HG02973 (cell line): ENCODE results near the gene TOP3A.

ENCODE experiments used
- ATAC-seq: cut with Tn5 transposase; IDR thresholded peaks from one replicate; pipeline ENCODE4 v1.9.1; 2021; ENCODE audit warnings: moderate library complexity; ENCODE audit not compliant: unreplicated experiment

TOP3A gene

DNA sequence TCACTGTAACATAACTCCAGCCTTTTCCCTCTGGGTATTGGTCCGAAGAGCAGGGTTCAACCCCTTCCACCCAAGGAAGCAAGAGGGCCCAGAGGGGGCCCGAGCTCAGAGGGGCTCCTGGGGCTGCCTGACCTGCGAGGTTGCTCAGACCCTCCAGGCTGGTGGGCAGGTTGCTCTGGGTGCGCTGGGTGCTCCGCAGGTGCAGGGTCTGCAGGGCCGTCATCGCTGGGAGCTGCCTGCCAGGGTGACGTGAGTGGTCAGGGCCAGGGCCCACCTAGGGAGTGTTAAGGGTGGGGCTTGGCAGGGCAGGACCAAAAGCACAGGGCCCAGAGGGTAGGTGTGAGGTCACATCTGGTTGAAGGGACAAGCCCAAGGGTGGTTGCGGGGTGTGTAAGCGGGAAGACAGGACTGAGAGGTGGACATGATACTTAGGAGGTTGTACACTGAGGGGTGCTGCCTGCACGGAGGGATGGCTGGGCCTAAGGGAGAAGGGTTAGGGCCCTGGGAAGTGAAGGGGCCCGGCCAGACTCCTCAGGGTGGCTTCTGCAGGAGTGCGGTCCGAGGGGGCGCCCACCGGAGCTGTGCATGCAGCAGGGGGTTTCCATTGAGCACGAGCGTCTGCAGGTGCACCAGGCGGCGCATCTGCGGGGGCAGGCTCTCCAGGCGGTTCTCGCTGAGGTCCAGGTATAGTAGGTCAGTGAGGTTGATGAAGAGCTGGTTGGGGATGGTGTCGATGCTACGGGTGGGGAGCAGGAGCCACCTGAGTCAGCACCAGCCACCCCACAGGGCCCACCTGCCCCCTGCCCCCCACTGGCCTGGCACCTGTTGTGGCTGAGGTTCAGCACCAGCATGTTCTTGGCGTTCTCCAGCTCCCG lies 60.6 kb downstream of the TOP3A start:
- ATAC-seq: no peak

DNA sequence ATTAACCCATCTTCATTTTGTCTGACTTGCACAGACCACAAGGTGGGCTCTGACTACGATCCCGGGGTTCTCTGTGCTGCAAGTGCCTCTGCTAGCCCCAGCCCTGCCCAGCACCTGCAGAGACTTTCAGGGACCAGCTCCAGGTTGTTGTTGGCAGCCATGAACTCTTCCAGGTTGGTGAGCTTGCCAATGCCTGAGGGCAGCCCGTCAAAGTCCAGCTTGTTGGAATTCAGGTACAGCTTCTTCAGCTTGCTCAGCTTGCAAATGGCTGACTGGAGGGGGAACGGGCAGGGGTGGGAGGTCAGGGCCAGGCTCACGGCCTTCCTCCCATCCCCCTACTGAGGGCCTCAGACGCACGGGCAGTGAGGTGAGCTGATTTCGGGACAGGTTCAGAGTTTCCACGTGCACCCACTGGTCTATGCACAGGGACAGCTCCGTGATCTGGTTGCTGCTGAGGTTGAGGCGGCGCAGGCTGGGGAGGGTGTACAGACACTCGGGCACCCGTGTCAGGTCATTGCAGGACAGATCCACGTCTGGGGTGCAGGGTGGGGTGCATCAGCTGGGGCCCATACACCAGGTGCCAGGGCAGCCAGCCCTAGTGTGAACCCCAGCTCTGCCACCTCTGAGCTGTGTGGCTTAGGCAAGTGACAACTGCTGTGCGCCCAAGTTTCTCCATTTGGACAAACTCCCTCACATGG lies 61.5 kb downstream of the TOP3A start:
- ATAC-seq: no peak

DNA sequence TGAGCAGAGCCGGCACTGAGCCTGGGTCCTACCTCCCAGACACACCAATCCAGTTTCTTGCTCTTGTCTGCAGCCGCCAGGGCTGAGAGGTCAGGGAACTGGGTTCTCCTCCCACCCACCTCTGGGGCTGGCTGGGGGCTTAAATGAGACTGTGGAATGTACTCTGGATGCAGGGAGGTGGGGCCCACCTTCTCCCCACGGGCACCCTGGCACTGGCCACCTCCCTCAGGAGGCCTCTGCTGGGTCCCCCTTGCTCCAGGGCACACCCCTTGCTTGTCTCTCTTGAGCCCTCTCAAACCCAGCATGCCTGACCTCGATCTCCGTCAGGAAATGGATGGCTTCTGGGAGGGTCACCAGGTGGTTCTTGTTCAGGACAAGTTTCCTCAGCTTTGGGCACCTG lies 62.6 kb downstream of the TOP3A start:
- ATAC-seq: no peak

DNA sequence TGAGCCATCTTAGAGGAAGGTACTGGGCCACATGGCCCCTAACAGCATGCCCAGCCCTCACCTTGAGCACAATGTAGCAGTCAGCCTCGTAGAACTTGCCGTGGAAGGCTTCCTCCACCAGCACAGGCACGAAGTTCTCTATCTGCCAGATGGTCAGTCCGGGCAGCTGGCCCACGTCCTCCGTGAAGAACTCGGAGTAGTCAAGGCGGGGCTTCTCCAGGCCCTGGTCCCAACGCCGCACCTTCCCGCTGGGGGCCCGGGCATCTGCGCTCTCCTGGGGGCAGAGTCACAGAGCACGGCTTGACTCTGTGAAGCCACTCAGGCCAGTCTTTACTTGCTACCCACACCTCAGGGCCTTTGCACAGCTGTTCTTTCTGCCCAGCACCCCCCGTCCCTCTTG lies 63.6 kb downstream of the TOP3A start:
- no peak for ATAC-seq

DNA sequence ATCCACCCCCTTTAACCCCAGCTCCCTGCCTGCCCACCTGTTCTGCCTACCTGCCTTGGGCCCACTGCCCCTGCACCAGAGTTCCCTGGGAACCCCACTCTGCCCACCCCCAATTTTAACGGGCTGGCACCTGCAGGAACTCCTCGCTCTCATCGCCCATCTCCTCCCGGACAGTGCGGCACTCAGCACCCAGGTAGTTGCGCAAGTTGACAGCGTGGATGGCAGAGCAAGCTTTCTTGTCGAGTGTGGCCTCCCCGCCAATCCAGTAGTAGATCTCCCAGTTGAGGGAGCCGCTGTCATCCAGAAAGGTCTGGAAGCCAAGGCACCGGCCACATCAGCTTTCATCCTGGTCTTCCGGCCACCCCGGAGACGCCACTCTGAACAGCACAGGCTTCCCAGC lies 64.1 kb downstream of the TOP3A start:
- no peak for ATAC-seq

DNA sequence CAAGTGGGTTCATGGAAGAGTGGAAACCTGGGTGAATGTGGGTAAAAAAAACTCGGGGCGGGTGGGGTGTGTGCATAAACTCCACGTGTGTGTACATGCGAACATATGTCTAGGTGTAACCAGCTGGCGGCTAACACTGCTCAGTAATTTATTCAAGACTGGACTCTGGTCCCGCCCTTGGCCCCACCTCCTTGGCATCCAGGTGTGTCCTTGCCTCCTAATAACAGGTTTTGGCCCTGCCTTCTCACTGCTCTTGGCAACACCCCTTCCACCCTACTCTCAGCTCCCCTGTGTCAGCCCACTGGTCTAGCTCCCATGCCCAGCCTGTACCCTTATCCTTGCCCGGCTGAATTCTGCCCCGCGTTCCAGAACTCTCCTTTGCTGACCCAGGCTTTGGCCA lies 64.5 kb downstream of the TOP3A start:
- no peak for ATAC-seq

- ATAC-seq: no peak
Measured at GRCh38 chr17:18248811-18249210, 66.0 kb downstream of the TOP3A start.

GRCh38 chr17:18248300-18248731 lies 66.5 kb downstream of the TOP3A start:
- ATAC-seq: no peak

GRCh38 chr17:18247613-18248001 lies 67.2 kb downstream of the TOP3A start:
- no peak for ATAC-seq

DNA sequence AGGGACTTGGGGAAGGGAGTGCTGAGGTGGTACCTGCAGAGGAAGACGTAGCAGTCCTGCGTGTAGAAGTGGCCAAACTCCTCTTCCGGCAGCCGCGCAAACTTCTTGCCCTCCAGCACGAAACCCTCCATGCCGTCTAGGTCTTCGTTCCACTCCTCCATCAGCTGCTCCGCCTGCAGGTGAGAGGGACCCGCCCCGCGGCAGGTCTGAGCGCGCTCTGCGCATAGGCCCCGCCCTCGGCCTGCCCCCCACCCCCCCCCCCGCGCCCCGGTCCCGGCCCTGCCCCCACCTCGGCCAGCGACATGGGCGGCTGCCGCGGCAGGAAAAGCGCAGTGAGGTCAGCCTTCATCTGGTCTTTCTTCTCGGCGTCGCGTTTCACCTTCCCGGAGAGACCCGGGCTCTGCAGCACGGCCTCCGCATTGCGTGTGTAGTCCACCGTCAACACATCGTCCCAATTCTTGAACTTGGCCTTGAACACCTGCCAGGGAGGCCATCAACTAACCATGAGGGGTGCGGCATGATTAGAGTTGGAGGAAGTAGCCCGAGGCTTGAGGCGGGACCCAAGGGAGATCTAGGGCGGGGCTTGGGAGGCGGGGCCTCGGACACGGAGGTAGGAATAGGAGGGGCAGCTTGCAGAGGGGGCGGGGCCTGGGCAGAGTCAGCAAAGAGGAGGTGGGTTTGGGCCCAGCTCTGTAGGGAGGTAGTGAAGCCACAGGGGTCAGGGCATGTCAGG lies 67.7 kb downstream of the TOP3A start:
- ATAC-seq: no peak

GRCh38 chr17:18246109-18246725 lies 68.6 kb downstream of the TOP3A start:
- no peak for ATAC-seq

DNA sequence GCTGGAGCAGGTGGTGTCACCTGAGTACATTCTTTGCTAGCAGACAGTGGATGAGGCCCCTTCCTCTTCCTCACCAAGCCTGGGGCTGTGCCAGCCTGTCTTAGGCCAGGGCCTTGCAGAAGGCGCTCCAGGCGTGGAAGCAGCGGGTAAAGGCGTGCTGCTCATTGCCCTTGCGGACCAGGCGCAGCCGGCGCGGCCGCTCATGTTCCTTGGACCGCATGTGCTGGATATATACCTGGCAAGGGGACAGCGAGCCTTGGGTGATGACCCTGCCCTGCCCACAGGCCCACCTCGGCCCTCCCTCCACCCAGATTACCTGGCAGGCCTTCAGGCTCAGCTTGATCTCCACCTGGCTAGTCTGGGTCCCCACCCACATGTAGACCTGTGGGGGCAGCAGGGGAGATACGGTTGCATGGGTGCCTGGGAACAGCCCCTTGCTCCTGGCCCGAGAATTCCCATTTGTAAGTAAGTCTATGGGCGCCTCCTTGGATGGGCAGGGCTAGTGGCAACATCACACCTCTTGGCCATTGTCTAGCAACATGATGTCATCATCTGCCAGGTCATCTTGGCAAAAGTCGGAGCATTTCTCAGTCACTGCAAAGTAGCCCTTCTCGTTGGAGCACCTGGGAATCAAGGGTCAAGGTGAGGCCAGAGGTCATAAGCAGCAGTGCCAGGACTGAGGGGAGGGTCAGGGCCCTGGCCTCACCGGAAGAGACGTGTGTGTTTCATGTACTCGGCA lies 69.6 kb downstream of the TOP3A start:
- ATAC-seq: no peak

GRCh38 chr17:18241229-18241871 lies 73.4 kb downstream of the TOP3A start:
- ATAC-seq: no peak

GRCh38 chr17:18240449-18240848 lies 74.3 kb downstream of the TOP3A start:
- no peak for ATAC-seq

- no peak for ATAC-seq
Measured at GRCh38 chr17:18238299-18238698, 76.5 kb downstream of the TOP3A start.

DNA sequence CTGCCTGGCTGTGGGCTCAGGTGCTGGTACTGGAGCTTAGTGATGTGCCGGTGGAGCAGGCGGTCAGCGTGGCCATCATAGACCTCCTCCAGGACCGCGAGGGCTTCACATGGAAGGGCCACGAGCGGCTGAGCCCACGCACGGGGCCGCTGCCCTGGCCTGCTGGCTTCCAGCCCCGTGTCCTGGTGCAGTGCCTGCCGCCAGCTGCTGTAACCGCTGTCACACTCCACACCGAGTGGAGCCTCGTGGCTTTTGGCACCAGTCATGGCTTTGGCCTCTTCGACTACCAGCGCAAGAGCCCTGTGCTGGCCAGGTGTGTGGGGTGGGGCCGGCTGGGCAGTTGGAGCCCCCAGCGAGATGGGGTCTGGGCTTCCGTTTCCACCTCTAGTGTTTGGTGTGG lies 77.3 kb downstream of the TOP3A start:
- no peak for ATAC-seq

GRCh38 chr17:18236494-18236893 lies 78.3 kb downstream of the TOP3A start:
- no peak for ATAC-seq

DNA sequence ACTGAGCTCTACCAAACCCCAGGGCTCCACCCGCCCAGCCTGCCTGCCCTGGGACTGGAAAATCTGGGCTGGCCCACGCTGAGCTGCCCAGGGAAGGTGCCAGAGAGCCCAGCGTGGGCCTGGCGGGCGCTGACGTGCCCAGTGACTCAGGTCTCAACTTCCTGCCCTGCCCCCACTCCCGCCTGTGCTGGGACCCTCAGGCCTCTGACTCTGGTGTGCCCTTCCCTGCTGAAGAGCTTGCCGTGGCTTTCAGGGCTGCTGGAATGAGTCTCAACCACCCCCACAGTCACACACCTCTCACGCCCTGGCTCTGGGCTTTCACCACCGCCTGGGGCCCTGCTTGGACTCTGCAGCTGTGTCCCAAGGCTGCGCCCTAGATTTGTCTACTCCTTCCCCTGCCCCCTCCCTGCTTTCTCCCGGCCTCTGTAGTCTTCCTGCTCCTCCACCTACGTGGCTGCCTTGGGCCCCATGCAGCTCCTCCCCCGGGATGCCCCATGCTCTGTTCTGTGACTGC lies 79.0 kb downstream of the TOP3A start:
- no peak for ATAC-seq

GRCh38 chr17:18234853-18235380 lies 79.9 kb downstream of the TOP3A start:
- no peak for ATAC-seq
